ENCODE results near the gene PTPRT.
"Not testable (repeated sequence)": the region's sequence is repeated elsewhere in the genome, so short reads cannot be mapped to it uniquely, and the experiment has no call there.

- TF ChIP-seq CTCF (conservative IDR thresholded peaks at IDR 0.05; ENCODE audit: low read depth, low read length); EZH2phosphoT487 (IDR thresholded peaks at IDR 0.05; ENCODE audit: borderline replicate concordance, low read length): not testable (repeated sequence)
Measured at GRCh38 chr20:42206557-42206956, 983.1 kb downstream of the PTPRT start.

All from PC-3 (cell line).